Loucy (cell line): ENCODE data around the gene LRCH1.

Experiments
- EZH2phosphoT487 ChIP-seq: fragments of 200-600 bp; IDR thresholded peaks from 2 replicates; pipeline ENCODE4 v1.6.1; 2018; ENCODE audit warnings: antibody characterized with exemption, mild to moderate bottlenecking, moderate library complexity, borderline replicate concordance
- TF ChIP-seq, protein P1 (sequence below): fragments of 200-600 bp; sonication (generic); conservative IDR thresholded peaks from 2 replicates; pipeline ENCODE4 v1.5.1; 2014; ENCODE audit warnings: mild to moderate bottlenecking, antibody characterized with exemption, low read length

DNA sequence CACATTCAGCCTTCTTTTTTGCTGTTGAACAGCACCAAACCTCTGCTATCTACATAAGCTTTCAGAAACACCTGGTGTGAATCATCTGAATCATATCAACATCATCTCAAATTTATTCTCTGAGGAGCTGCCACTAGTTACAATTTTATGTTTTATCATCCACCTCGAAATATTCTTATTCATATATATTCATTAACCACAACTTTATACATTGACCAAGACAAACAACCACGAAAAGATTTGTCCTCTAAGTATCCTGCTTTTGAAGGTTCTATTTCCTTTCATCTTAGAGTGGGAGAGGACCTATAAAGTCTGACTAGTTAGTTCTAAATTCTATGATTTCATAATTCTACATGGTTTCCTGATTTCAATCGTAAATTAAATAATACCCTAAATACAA lies 225.1 kb downstream of the LRCH1 start:
- TF ChIP-seq, protein P1, sequence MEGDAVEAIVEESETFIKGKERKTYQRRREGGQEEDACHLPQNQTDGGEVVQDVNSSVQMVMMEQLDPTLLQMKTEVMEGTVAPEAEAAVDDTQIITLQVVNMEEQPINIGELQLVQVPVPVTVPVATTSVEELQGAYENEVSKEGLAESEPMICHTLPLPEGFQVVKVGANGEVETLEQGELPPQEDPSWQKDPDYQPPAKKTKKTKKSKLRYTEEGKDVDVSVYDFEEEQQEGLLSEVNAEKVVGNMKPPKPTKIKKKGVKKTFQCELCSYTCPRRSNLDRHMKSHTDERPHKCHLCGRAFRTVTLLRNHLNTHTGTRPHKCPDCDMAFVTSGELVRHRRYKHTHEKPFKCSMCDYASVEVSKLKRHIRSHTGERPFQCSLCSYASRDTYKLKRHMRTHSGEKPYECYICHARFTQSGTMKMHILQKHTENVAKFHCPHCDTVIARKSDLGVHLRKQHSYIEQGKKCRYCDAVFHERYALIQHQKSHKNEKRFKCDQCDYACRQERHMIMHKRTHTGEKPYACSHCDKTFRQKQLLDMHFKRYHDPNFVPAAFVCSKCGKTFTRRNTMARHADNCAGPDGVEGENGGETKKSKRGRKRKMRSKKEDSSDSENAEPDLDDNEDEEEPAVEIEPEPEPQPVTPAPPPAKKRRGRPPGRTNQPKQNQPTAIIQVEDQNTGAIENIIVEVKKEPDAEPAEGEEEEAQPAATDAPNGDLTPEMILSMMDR: no peak
- TF ChIP-seq EZH2phosphoT487: no peak
